NOMO-1 (cell line): ENCODE results near the gene MAGEB1.
A peak's percentile ranks its signal among the peaks of the same experiment; 100 is the strongest.

ENCODE experiments used
- DNase-seq, 2 experiments: peaks; one replicate each; lab custom pipeline; 2025; ENCODE audit not compliant: unreplicated experiment in 2 of 2; lab: John Stamatoyannopoulos, UW

Gene MAGEB1

DNA sequence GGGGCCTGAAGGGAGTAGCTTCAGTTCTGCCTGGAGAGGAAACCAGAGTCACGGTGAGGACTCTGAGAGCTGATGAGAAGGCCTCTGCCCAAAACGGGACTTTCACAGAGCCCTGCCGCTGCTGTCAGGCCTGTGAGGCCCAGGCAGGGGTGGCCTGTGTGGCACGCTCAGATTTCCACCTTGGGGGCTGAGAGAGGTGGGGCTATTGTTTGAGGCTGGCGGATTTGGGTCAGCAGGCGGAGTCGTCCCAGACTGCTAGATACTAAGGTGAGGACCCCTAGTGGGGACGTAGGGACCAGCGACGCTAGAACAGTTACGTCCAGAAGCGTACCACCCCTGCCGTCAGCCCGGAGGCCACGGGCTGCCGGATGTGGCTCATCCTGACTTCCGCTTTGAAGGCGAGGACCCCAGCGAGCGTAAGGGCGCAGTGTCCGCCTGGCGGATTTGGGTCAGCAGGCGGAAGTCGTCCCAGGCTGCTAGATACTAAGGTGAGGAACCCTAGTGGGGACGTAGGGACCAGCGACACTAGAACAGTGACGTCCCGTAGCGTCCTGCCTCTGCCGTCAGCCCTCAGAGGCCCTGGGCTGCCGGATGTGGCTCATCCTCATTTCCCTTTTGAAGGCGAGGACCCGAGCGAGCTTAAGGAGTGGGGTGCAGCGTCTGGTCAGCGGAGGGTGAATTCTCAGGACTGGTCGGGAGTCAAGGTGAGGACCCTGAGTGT, at the start of gene MAGEB1:
TSS of gene MAGEB1 (plus strand) at position 378 of the 721 bp plus-strand sequence. CDS start 3,348 bp downstream, outside the sequence.
- DNase-seq, result no peak

DNA sequence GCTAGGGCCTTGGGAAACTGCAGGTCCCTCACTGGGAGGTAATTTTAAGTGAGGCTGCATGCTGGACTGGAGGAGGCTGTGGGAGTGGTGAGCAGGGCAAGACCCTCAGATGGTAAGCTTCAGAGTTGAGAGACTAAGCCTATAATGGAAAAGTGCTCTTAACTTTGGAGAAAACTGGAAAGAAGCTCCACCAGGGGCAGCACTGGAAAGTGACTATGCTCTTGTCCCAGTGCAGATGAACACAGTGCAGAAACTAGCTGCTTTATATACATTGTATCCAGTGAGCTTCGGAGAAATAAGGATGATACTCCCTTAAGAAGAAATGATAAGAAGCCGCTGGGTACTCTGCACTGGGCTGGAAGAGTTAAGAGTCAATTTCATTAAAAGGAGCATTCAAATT, 34.8 kb upstream of the MAGEB1 start:
- DNase-seq, result no peak

GRCh38 chrX:30215357-30215843, 31.5 kb upstream of the MAGEB1 start, which contains the start of gene MAGEB2:
Gene MAGEB2, plus strand, starts transcription at chrX:30215563. Its CDS starts 3,018 bp downstream, at chrX:30218581.
- DNase-seq, result no peak

- no peak for DNase-seq
Observed at GRCh38 chrX:30217465-30217864, 29.5 kb upstream of the MAGEB1 start.

- no peak for DNase-seq
Observed at GRCh38 chrX:30219372-30219771, 27.6 kb upstream of the MAGEB1 start.

- DNase-seq, result no peak
Observed at GRCh38 chrX:30220661-30221060, 26.3 kb upstream of the MAGEB1 start.

- no peak for DNase-seq
Observed at GRCh38 chrX:30224536-30224935, 22.4 kb upstream of the MAGEB1 start.

GRCh38 chrX:30228526-30228925, 18.4 kb upstream of the MAGEB1 start:
- no peak for DNase-seq

DNA sequence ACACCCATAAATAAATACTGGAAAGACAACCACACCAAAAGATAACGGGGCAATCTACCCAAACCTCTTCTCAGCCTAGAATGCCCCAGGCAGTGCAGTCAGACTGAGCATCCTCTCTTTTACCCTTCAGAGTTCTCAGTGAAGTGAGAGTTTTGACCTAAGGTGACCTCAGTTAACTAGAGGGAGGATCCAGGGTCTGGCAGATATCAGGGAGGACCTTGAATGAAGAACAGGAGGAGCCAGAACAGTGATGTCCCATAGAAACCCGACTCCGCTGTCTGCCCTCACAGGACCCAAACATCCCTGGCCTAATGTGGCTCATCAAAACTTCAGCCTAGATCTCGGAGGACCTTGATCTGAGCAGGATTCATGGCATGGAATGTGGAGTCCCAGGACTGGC, 16.6 kb upstream of the MAGEB1 start, which contains the start of gene MAGEB3:
TSS of gene MAGEB3 (plus strand) at position 263 of the 400 bp plus-strand sequence. CDS start 5,268 bp downstream, outside the sequence.
- no peak for DNase-seq

- DNase-seq, result no peak
Observed at GRCh38 chrX:30241724-30242415, 5.1 kb upstream of the MAGEB1 start, which contains the start of gene MAGEB4. Gene MAGEB4, plus strand, starts transcription at chrX:30242000. Its CDS starts 136 bp downstream, at chrX:30242136.

- no peak for DNase-seq
Observed at GRCh38 chrX:30248854-30249253, 1.9 kb downstream of the MAGEB1 start.

- no peak for DNase-seq
Observed at GRCh38 chrX:30253257-30253656, 6.3 kb downstream of the MAGEB1 start.

DNA sequence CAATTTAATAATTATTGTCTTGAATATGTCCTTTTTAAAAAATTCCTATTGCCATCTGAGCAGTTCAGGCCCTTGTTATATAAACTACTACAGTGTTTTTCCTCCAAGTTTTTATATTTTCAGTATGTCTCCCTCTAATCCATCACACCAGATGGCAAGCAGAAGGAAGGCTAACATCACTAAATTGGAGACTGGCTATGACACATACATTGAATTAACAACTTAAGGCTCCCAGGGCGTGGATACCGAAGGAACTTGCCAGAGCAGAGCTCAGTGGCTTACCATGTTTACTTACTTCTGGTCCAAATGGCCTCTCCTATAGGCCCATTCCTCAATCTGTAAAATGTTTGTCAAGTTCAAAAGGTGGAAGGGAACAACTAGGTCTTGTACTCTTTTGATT, 13.0 kb downstream of the MAGEB1 start:
- DNase-seq, result no peak

DNA sequence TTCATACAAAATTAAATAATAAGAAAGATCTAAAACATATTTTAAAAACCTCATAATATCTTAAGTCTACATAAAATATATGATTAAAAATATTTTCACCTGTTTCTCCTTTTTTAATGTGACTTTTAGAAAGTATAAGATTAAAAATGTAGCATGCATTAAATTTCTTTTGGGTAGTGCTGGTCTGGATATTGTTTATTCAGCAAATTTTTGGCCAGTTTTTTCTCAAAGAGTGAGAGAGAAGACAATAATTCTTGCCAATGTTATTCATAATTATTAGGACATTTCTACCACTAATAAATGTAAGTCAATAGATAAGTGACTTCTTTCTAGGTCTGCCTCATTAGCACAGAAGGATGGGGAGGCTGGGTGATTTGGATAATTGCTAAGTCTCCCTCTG, 14.1 kb downstream of the MAGEB1 start:
- no peak for DNase-seq

GRCh38 chrX:30262763-30263162, 15.8 kb downstream of the MAGEB1 start:
- DNase-seq, result no peak

DNA sequence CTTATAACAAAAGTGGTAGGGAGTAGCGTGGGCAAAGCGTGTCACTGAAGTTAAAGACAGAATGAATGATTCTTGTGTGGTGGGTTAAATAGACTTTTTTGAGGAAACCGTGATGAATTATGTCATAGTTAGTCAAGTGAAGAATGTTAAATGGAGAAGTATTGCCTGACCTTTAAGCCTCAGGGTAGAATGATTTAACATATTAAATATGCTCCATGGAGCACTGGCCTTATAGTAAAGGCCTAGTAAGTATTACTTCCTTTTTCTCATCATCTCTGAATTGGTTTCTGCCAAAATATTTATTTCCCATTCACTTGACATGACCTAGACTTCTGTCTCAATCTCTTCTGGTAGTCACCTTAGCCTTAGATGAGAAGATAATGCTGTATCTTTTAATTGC, 23.7 kb downstream of the MAGEB1 start:
- DNase-seq, result no peak

GRCh38 chrX:30275498-30275897, 28.6 kb downstream of the MAGEB1 start:
- peak in 1 of 2 experiments; percentile 1 for DNase-seq

DNA sequence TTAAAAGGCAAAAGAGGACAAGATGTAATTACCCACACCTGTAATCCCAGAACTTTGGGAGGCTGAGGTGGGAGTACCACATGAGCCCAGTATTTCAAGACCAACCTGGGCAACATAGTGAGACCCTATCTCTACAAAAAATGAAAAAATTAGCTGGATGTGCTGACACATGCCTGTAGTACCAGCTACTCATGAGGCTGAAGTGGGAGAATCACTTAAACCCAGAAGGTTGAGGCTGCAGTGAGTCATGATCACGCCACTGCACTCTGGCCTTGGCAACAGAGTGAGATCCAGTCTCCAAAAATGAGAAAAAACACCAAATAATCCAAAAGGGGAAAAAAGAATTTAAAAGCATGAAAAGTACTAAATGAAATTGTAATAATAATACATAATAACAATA, 31.4 kb downstream of the MAGEB1 start:
- DNase-seq, result no peak

DNA sequence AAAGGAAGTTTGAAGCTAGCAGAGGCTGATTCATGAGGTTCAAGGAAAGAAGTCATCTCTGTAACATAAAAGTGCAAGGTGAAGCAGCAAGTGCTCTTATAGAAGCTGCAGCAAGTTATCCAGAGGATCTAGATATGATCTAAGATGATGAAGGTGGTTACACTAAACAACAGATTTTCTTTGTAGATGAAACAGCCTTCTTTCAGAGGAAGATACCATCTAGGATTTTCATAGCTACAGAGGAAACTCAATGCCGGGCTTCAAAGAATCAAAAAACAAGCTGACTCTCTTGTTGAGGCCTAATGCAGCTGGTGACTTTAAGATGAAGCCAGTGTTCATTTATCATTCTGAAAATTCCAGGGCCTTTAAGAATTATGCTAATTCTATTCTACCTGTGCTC, 33.5 kb downstream of the MAGEB1 start:
- DNase-seq, result no peak

DNA sequence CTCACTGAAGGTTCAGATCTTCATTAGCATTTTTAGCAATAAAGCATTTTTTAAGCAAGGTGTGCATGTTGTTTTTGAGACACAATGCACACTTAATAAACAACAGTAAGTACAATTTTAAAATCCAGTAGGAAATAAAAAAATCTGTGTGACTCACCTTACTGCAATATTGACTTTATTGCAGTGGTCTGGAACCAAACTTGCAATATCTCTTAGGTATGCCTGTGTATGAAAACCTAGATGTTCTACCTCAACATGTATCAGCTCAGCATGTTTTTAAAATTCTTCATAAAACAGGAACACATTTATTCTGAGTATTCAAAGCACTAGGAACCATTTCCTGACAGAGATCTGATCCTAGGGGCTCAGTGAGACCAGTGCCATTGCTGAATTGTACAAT, 35.6 kb downstream of the MAGEB1 start:
- no peak for DNase-seq

- DNase-seq, result peak; percentile 53 to 70
Observed at GRCh38 chrX:30283456-30284200, 36.7 kb downstream of the MAGEB1 start.
